ENCODE measurements around the gene OR2AK2. TPM values are rescaled to one million over a fixed set of nuclear protein-coding genes. Genes with fewer than 3 reads are reported as not detected.
A peak's percentile ranks its signal among the peaks of the same experiment; 100 is the strongest.

Gene OR2AK2
- total and polyA plus RNA-seq, 4 donors: 0.44 to 1.1 TPM; not detected in 2

- no peak for DNase-seq (ENCODE audit: low read depth in 4 of 6, low spot score in 6 of 6)
- H3K27me3 ChIP-seq (ENCODE audit: control insufficient read depth, insufficient read depth, low read length): no peaks in the 10 kb centered on the region
- no CpG with 5 or more reads among the region's 1 CpG for WGBS (ENCODE audit: insufficient coverage)
- H3K36me3 ChIP-seq (ENCODE audit: control insufficient read depth, insufficient read depth, low read length): no peaks in the 10 kb centered on the region
- no peak overlapping the region for H3K27ac ChIP-seq (ENCODE audit: low read depth, low read length)
- no peak overlapping the region for H3K4me3 ChIP-seq (ENCODE audit: low read depth, low read length)
- H3K4me1 ChIP-seq (ENCODE audit: control insufficient read depth, insufficient read depth, low read length): no peaks in the 10 kb centered on the region
- H3K9me3 ChIP-seq (ENCODE audit: control insufficient read depth, insufficient read depth, low read length): peaks cover 1% of the 10 kb centered on the region
Observed at GRCh38 chr1:247953408-247953807, 11.6 kb upstream of the OR2AK2 start.

DNA sequence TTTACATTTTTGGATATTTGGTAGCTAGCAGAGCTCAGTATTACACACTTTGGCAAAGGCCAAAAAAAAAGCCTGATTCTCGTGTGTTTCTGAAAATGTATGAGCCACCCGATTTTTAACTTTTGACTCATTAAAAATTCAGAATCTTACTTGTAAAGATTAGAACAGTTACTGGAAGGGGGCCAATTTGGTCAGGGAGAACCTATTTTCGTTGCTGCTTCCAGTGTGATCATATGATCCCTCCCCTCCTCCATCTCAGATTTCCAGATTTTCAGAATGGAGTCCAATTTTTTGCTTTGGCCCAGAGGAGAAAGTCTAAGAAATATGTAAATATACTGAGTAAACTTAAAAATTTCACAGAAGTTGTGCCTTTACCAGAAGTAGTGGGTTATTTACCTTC lies 3.2 kb upstream of the OR2AK2 start:
- no peaks in the 10 kb centered on the region for H3K4me1 ChIP-seq (ENCODE audit: control insufficient read depth, insufficient read depth, low read length)
- no peaks in the 10 kb centered on the region for H3K9me3 ChIP-seq (ENCODE audit: control insufficient read depth, insufficient read depth, low read length)
- H3K36me3 ChIP-seq (ENCODE audit: control insufficient read depth, insufficient read depth, low read length): no peaks in the 10 kb centered on the region
- no peak overlapping the region for H3K27ac ChIP-seq (ENCODE audit: low read depth, low read length)
- H3K27me3 ChIP-seq (ENCODE audit: control insufficient read depth, insufficient read depth, low read length): no peaks in the 10 kb centered on the region
- no peak overlapping the region for H3K4me3 ChIP-seq (ENCODE audit: low read depth, low read length)
- WGBS (ENCODE audit: insufficient coverage): no CpG with 5 or more reads among the region's 3 CpGs
- peak in 1 of 6 donors; percentile 9 for DNase-seq (ENCODE audit: low read depth in 4 of 6, low spot score in 6 of 6)

GRCh38 chr1:247962911-247963588 lies 2.0 kb upstream of the OR2AK2 start:
- DNase-seq (ENCODE audit: low read depth in 4 of 6, low spot score in 6 of 6): no peak
- Histone ChIP-seq H3K27me3 (ENCODE audit: control insufficient read depth, insufficient read depth, low read length) (no peaks in the 10 kb centered on the region), H3K27ac (ENCODE audit: low read depth, low read length) (no peak overlapping the region), H3K4me3 (ENCODE audit: low read depth, low read length) (no peak overlapping the region), H3K9me3 (ENCODE audit: control insufficient read depth, insufficient read depth, low read length) (no peaks in the 10 kb centered on the region), H3K36me3 (ENCODE audit: control insufficient read depth, insufficient read depth, low read length) (no peaks in the 10 kb centered on the region), H3K4me1 (ENCODE audit: control insufficient read depth, insufficient read depth, low read length) (no peaks in the 10 kb centered on the region)
- WGBS (ENCODE audit: insufficient coverage): 94% methylated on average over 2 of the region's 4 CpGs

- DNase-seq (ENCODE audit: low read depth in 4 of 6, low spot score in 6 of 6): no peak
- Histone ChIP-seq H3K4me1 (ENCODE audit: control insufficient read depth, insufficient read depth, low read length) (no peaks in the 10 kb centered on the region), H3K27ac (ENCODE audit: low read depth, low read length) (no peak overlapping the region), H3K9me3 (ENCODE audit: control insufficient read depth, insufficient read depth, low read length) (no peaks in the 10 kb centered on the region), H3K36me3 (ENCODE audit: control insufficient read depth, insufficient read depth, low read length) (no peaks in the 10 kb centered on the region), H3K4me3 (ENCODE audit: low read depth, low read length) (no peak overlapping the region), H3K27me3 (ENCODE audit: control insufficient read depth, insufficient read depth, low read length) (no peaks in the 10 kb centered on the region)
- no CpG with 5 or more reads among the region's 5 CpGs for WGBS (ENCODE audit: insufficient coverage)
Observed at GRCh38 chr1:247966532-247967204, 1.6 kb downstream of the OR2AK2 start.

DNA sequence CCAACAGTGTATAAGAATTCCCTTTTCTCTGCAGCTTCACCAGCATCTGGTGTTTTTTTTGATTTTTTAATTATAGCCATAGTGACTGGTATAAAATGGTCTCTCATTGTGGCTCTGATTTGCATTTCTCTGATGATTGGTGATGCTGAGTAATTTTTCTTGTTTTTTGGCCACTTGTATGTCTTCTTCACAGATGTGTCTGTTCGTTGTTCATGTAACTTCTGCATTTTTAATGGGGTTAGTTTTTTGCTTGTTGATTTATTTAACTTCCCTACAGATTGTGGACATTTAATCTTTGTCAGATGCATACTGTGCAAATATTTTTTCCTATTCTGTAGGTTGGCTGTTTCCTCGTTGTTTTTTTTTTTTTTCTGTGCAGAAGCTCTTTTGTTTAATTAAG lies 28.0 kb downstream of the OR2AK2 start:
- WGBS (ENCODE audit: insufficient coverage): no CpG with 5 or more reads among the region's 2 CpGs
- Histone ChIP-seq H3K4me3 (ENCODE audit: low read depth, low read length) (no peak overlapping the region), H3K27me3 (ENCODE audit: control insufficient read depth, insufficient read depth, low read length) (no peaks in the 10 kb centered on the region), H3K4me1 (ENCODE audit: control insufficient read depth, insufficient read depth, low read length) (no peaks in the 10 kb centered on the region), H3K9me3 (ENCODE audit: control insufficient read depth, insufficient read depth, low read length) (no peaks in the 10 kb centered on the region), H3K27ac (ENCODE audit: low read depth, low read length) (no peak overlapping the region), H3K36me3 (ENCODE audit: control insufficient read depth, insufficient read depth, low read length) (no peaks in the 10 kb centered on the region)
- DNase-seq (ENCODE audit: low read depth in 4 of 6, low spot score in 6 of 6): no peak

- Histone ChIP-seq H3K4me1 (ENCODE audit: control insufficient read depth, insufficient read depth, low read length) (no peaks in the 10 kb centered on the region), H3K9me3 (ENCODE audit: control insufficient read depth, insufficient read depth, low read length) (no peaks in the 10 kb centered on the region), H3K27ac (ENCODE audit: low read depth, low read length) (no peak overlapping the region), H3K27me3 (ENCODE audit: control insufficient read depth, insufficient read depth, low read length) (no peaks in the 10 kb centered on the region), H3K36me3 (ENCODE audit: control insufficient read depth, insufficient read depth, low read length) (no peaks in the 10 kb centered on the region), H3K4me3 (ENCODE audit: low read depth, low read length) (no peak overlapping the region)
- WGBS (ENCODE audit: insufficient coverage): no CpG with 5 or more reads among the region's 2 CpGs
- DNase-seq (ENCODE audit: low read depth in 4 of 6, low spot score in 6 of 6): no peak
Observed at GRCh38 chr1:247998811-247999210, 33.8 kb downstream of the OR2AK2 start.

- DNase-seq (ENCODE audit: low read depth in 4 of 6, low spot score in 6 of 6): no peak
- H3K4me1 ChIP-seq (ENCODE audit: control insufficient read depth, insufficient read depth, low read length): no peaks in the 10 kb centered on the region
- H3K9me3 ChIP-seq (ENCODE audit: control insufficient read depth, insufficient read depth, low read length): no peaks in the 10 kb centered on the region
- H3K27ac ChIP-seq (ENCODE audit: low read depth, low read length): no peak overlapping the region
- H3K36me3 ChIP-seq (ENCODE audit: control insufficient read depth, insufficient read depth, low read length): no peaks in the 10 kb centered on the region
- H3K4me3 ChIP-seq (ENCODE audit: low read depth, low read length): no peak overlapping the region
- no CpG with 5 or more reads among the region's 1 CpG for WGBS (ENCODE audit: insufficient coverage)
- H3K27me3 ChIP-seq (ENCODE audit: control insufficient read depth, insufficient read depth, low read length): no peaks in the 10 kb centered on the region
Observed at GRCh38 chr1:248000169-248000568, 35.1 kb downstream of the OR2AK2 start.

- DNase-seq (ENCODE audit: low read depth in 4 of 6, low spot score in 6 of 6): no peak
- H3K9me3 ChIP-seq (ENCODE audit: control insufficient read depth, insufficient read depth, low read length): peaks cover 11% of the 10 kb centered on the region
- no peak overlapping the region for H3K27ac ChIP-seq (ENCODE audit: low read depth, low read length)
- H3K4me1 ChIP-seq (ENCODE audit: control insufficient read depth, insufficient read depth, low read length): no peaks in the 10 kb centered on the region
- no CpG with 5 or more reads among the region's 1 CpG for WGBS (ENCODE audit: insufficient coverage)
- no peaks in the 10 kb centered on the region for H3K36me3 ChIP-seq (ENCODE audit: control insufficient read depth, insufficient read depth, low read length)
- H3K4me3 ChIP-seq (ENCODE audit: low read depth, low read length): no peak overlapping the region
- no peaks in the 10 kb centered on the region for H3K27me3 ChIP-seq (ENCODE audit: control insufficient read depth, insufficient read depth, low read length)
Observed at GRCh38 chr1:248007778-248008177, 42.7 kb downstream of the OR2AK2 start.

DNA sequence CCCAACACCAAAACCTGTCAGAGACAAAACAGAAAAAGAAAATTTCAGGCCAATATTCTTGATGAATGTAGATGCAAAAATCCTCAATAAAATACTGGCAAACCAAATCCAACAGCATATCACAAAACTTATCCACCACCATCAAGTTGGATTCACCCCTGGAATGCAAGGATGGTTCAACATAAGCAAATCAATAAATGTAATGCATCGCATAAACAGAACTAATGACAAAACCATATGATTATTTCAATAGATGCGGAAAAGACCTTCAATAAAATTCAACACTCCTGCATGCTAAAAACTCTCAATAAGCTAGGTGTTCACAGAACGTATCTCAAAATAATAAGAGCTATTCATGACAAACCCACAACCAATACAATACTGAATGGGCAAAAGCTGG lies 44.6 kb downstream of the OR2AK2 start:
- H3K9me3 ChIP-seq (ENCODE audit: control insufficient read depth, insufficient read depth, low read length): peaks cover 11% of the 10 kb centered on the region

DNA sequence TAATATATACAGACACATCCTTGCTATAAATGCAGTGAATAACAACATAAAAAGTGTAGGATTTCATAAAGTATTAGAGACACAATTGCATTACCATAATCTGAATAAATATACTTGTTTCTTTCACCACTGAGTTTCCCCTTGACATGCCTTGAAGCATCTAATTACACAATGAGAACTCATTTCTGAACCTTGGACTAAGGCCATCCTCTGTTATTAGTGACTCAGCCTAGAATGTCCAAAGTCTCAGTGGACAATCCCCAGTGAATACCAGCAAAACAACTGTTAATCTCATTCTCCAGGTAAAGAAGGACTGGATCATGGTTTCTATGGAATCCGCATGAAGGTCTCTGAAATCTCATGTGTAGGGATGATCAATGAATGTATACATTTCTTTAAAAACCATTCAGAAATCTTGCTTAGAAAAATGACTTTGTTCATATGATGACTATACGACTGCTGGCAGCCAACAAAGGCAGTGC lies 48.2 kb downstream of the OR2AK2 start, which contains the start of gene OR2L5:
TSS of gene OR2L5 (plus strand) at position 432 of the 482 bp plus-strand sequence. CDS start 8,288 bp downstream, outside the sequence.
- Histone ChIP-seq H3K27ac (ENCODE audit: low read depth, low read length) (no peak within 1 kb of the TSS), H3K4me1 (ENCODE audit: control insufficient read depth, insufficient read depth, low read length) (no peaks in the 10 kb centered on the region), H3K36me3 (ENCODE audit: control insufficient read depth, insufficient read depth, low read length) (no peaks in the 10 kb centered on the region), H3K9me3 (ENCODE audit: control insufficient read depth, insufficient read depth, low read length) (peaks cover 6% of the 10 kb centered on the region), H3K4me3 (ENCODE audit: low read depth, low read length) (no peak within 1 kb of the TSS), H3K27me3 (ENCODE audit: control insufficient read depth, insufficient read depth, low read length) (no peaks in the 10 kb centered on the region)
- WGBS (ENCODE audit: insufficient coverage): no CpG with 5 or more reads among the region's 2 CpGs
- no peak for DNase-seq (ENCODE audit: low read depth in 4 of 6, low spot score in 6 of 6)

More for the DNA sequence above, 44.6 kb downstream of the OR2AK2 start:
- Histone ChIP-seq H3K27me3 (ENCODE audit: control insufficient read depth, insufficient read depth, low read length) (no peaks in the 10 kb centered on the region), H3K27ac (ENCODE audit: low read depth, low read length) (no peak overlapping the region), H3K36me3 (ENCODE audit: control insufficient read depth, insufficient read depth, low read length) (no peaks in the 10 kb centered on the region), H3K4me1 (ENCODE audit: control insufficient read depth, insufficient read depth, low read length) (no peaks in the 10 kb centered on the region), H3K4me3 (ENCODE audit: low read depth, low read length) (no peak overlapping the region)
- 90% methylated on average over 2 of the region's 3 CpGs for WGBS (ENCODE audit: insufficient coverage)
- no peak for DNase-seq (ENCODE audit: low read depth in 4 of 6, low spot score in 6 of 6)

Data from spinal cord (tissue), 10 donors.